GM18508 (cell line): ENCODE results near the gene PTPRE.

ENCODE experiments used
- ATAC-seq: cut with Tn5 transposase; IDR thresholded peaks from one replicate; pipeline ENCODE4 v1.9.1; 2021; ENCODE audit warnings: moderate number of reproducible peaks; ENCODE audit not compliant: insufficient read depth, unreplicated experiment

The PTPRE gene

GRCh38 chr10:127997271-127997670 lies 90.4 kb downstream of the PTPRE start:
- ATAC-seq: no peak

- ATAC-seq: no peak
Observed at GRCh38 chr10:127997937-127998336, 91.0 kb downstream of the PTPRE start.

GRCh38 chr10:127998501-127999144 lies 91.7 kb downstream of the PTPRE start:
- ATAC-seq: no peak

- no peak for ATAC-seq
Observed at GRCh38 chr10:127999297-128000129, 92.6 kb downstream of the PTPRE start.

- ATAC-seq: no peak
Observed at GRCh38 chr10:128000471-128001362, 93.8 kb downstream of the PTPRE start.

GRCh38 chr10:128001363-128001745 lies 94.5 kb downstream of the PTPRE start:
- ATAC-seq: no peak

- no peak for ATAC-seq
Observed at GRCh38 chr10:128001849-128002248, 94.9 kb downstream of the PTPRE start.

GRCh38 chr10:128003521-128003920 lies 96.6 kb downstream of the PTPRE start:
- ATAC-seq: no peak

- no peak for ATAC-seq
Observed at GRCh38 chr10:128005858-128006257, 99.0 kb downstream of the PTPRE start.

GRCh38 chr10:128007056-128007455 lies 100.2 kb downstream of the PTPRE start:
- no peak for ATAC-seq

- ATAC-seq: no peak
Observed at GRCh38 chr10:128007971-128008370, 101.1 kb downstream of the PTPRE start.

GRCh38 chr10:128008521-128009250 lies 101.8 kb downstream of the PTPRE start:
- no peak for ATAC-seq

GRCh38 chr10:128009372-128010126 lies 102.6 kb downstream of the PTPRE start:
- ATAC-seq: no peak

GRCh38 chr10:128011059-128011979 lies 104.4 kb downstream of the PTPRE start:
- ATAC-seq: peak; percentile 65

GRCh38 chr10:128013626-128014025 lies 106.7 kb downstream of the PTPRE start:
- ATAC-seq: no peak

- ATAC-seq: no peak
Observed at GRCh38 chr10:128014236-128014635, 107.3 kb downstream of the PTPRE start.

- no peak for ATAC-seq
Observed at GRCh38 chr10:128016423-128017060, 109.6 kb downstream of the PTPRE start.

GRCh38 chr10:128017822-128018221 lies 110.9 kb downstream of the PTPRE start:
- no peak for ATAC-seq
